WTC11 (cell line): ENCODE results near the gene RIPPLY3. TPM values are rescaled to one million over a fixed set of nuclear protein-coding genes. Genes with fewer than 3 reads are reported as not detected.
A peak's percentile ranks its signal among the peaks of the same experiment; 100 is the strongest.

Experiments
- ATAC-seq: fragments of 200-7000 bp; cut with Tn5 transposase; 2 replicates; pipeline ENCODE4 v1.10.0; 2021; ENCODE audit warnings: mild to moderate bottlenecking, moderate library complexity
- CTCF ChIA-PET: fragments of 300-600 bp; sonication (Branson Sonifier 250); formaldehyde crosslinking; loops from one replicate; lab custom pipeline; 2021; ENCODE audit warnings: antibody characterized with exemption; lab: Charles Lee
- POLR2A ChIA-PET: fragments of 350-600 bp; sonication (Branson Sonifier 250); formaldehyde crosslinking; loops from one replicate; lab custom pipeline; 2021; ENCODE audit warnings: antibody characterized with exemption; lab: Charles Lee
- DNase-seq: peaks from one replicate; pipeline ENCODE4 v3.0.0; 2021; ENCODE audit warnings: low spot score
- H3K27ac Mint-ChIP-seq: 2 replicates; pipeline ENCODE4 v1.8.0; 2021; ENCODE audit warnings: mixed read lengths
- H3K27me3 Mint-ChIP-seq: 2 replicates; pipeline ENCODE4 v1.8.0; 2021; ENCODE audit warnings: low read depth, mild to moderate bottlenecking, moderate library complexity, mixed read lengths
- H3K36me3 Mint-ChIP-seq: 2 replicates; pipeline ENCODE4 v1.8.0; 2021; ENCODE audit warnings: mixed read lengths
- H3K4me1 Mint-ChIP-seq: 2 replicates; pipeline ENCODE4 v1.8.0; 2022; ENCODE audit warnings: mixed read lengths
- H3K4me3 Mint-ChIP-seq: 2 replicates; pipeline ENCODE4 v1.8.0; 2021; ENCODE audit warnings: mild to moderate bottlenecking, moderate library complexity, mixed read lengths
- H3K9me3 Mint-ChIP-seq: 2 replicates; pipeline ENCODE4 v1.8.0; 2021; ENCODE audit warnings: mixed read lengths
- CTCF ChIP-seq: fragments of 200-600 bp; IDR thresholded peaks from 2 replicates; pipeline ENCODE4 v1.8.0; 2022; ENCODE audit warnings: antibody characterized with exemption
- ESRRA ChIP-seq: sonication (generic); formaldehyde crosslinking; IDR thresholded peaks from 2 replicates; pipeline ENCODE4 v1.8.1; 2022; ENCODE audit warnings: mild to moderate bottlenecking, missing genetic modification reagents, borderline replicate concordance
- GTF2I ChIP-seq: fragments of 250-450 bp; sonication (Bioruptor Pico); conservative IDR thresholded peaks from 2 replicates; pipeline ENCODE4 v1.4.0; 2021; ENCODE audit warnings: mild to moderate bottlenecking
- HMGXB4 ChIP-seq: sonication (generic); formaldehyde crosslinking; IDR thresholded peaks from 2 replicates; pipeline ENCODE4 v1.8.1; 2023; ENCODE audit warnings: mild to moderate bottlenecking, moderate library complexity, missing genetic modification reagents
- PRRX2 ChIP-seq: fragments of 250-450 bp; sonication (Bioruptor Pico); IDR thresholded peaks from 2 replicates; pipeline ENCODE4 v1.8.0; 2021; ENCODE audit warnings: mild to moderate bottlenecking
- SP1 ChIP-seq: sonication (generic); formaldehyde crosslinking; conservative IDR thresholded peaks from 2 replicates; pipeline ENCODE4 v1.8.1; 2022; ENCODE audit warnings: missing genetic modification reagents
- STAT6 ChIP-seq: sonication (generic); formaldehyde crosslinking; conservative IDR thresholded peaks from 2 replicates; pipeline ENCODE4 v1.8.1; 2023; ENCODE audit warnings: mild to moderate bottlenecking, low read depth, missing genetic modification reagents, moderate library complexity
- USF1 ChIP-seq: sonication (generic); formaldehyde crosslinking; IDR thresholded peaks from 2 replicates; pipeline ENCODE4 v1.8.0; 2022; ENCODE audit warnings: mild to moderate bottlenecking, missing genetic modification reagents
- ZMAT4 ChIP-seq: fragments of 250-450 bp; sonication (Bioruptor Pico); IDR thresholded peaks from 2 replicates; pipeline ENCODE4 v1.9.0; 2021; ENCODE audit warnings: mild to moderate bottlenecking
- ZNF281 ChIP-seq: sonication (generic); formaldehyde crosslinking; IDR thresholded peaks from 2 replicates; pipeline ENCODE4 v1.8.0; 2023; ENCODE audit warnings: mild to moderate bottlenecking, missing genetic modification reagents
- total RNA-seq: library from RNA; stranded (reverse); gene quantifications from 3 replicates; pipeline ENCODE4 v1.2.3, GENCODE V29; 2021

The RIPPLY3 gene
- total RNA-seq, 1 experiment from 2014 or later: 3.5 TPM

- TF ChIP-seq HMGXB4: 0 out of 2 replicates have a peak, but pooled peaks have one; percentile 42
- TF ChIP-seq USF1: no peak
- TF ChIP-seq, all 79 proteins: peak for 3
Observed at GRCh38 chr21:36980280-36981048, 26.0 kb upstream of the RIPPLY3 start (continued).

- Mint-ChIP-seq H3K9me3 (no peaks in the 10 kb centered on the region), H3K4me3 (peak overlapping the region; percentile 72), H3K27me3 (peaks cover 33% of the 10 kb centered on the region), H3K36me3 (no peaks in the 10 kb centered on the region), H3K27ac (no peak overlapping the region), H3K4me1 (peaks cover 16% of the 10 kb centered on the region)
- ATAC-seq: no peak
- ChIA-PET CTCF (interaction anchor here (0.7 kb wide), 2 partner anchors 220 to 328 kb away, joined by 4 read pairs; no protein-coding TSS in a partner anchor), POLR2A (no interaction called here)
- TF ChIP-seq GTF2I (CRISPR knock-in tag) (no peak), ZMAT4 (no peak), SP1 (CRISPR knock-in tag) (no peak), USF1 (no peak), CTCF (no peak), ESRRA (CRISPR knock-in tag) (no peak), PRRX2 (CRISPR knock-in tag) (no peak), ZNF281 (CRISPR knock-in tag) (no peak), STAT6 (CRISPR knock-in tag) (no peak)
- no peak for DNase-seq
Observed at GRCh38 chr21:36981049-36981391, 25.5 kb upstream of the RIPPLY3 start.
